Loucy (cell line): ENCODE results near the gene CNDP1.

Experiments used
- H2AFZ ChIP-seq: fragments of 200-600 bp; sonication (generic); 2 replicates; pipeline ENCODE4 v1.6.0; 2016; ENCODE audit warnings: antibody characterized with exemption, mild to moderate bottlenecking, low read length, moderate library complexity
- H3F3A ChIP-seq: fragments of 200-600 bp; 2 replicates; pipeline ENCODE4 v1.6.0; 2016; ENCODE audit warnings: antibody characterized with exemption, low read depth, mild to moderate bottlenecking
- H3K27me3 ChIP-seq: fragments of 200-600 bp; sonication (generic); 2 replicates; pipeline ENCODE4 v1.6.1; 2014; ENCODE audit warnings: low read length, mild to moderate bottlenecking; ENCODE audit not compliant: insufficient read depth, poor library complexity, severe bottlenecking
- H3K36me3 ChIP-seq: fragments of 200-600 bp; sonication (generic); 2 replicates; pipeline ENCODE4 v1.6.1; 2016; ENCODE audit warnings: low read length; ENCODE audit not compliant: insufficient read depth
- H3K4me1 ChIP-seq: fragments of 200-600 bp; sonication (generic); 2 replicates; pipeline ENCODE4 v1.5.1; 2014; ENCODE audit warnings: low read length, mild to moderate bottlenecking; ENCODE audit not compliant: insufficient read depth, poor library complexity, severe bottlenecking
- H3K4me2 ChIP-seq: fragments of 200-600 bp; sonication (generic); 2 replicates; pipeline ENCODE4 v1.6.0; 2014; ENCODE audit warnings: antibody characterized with exemption, low read length, low read depth, mild to moderate bottlenecking; ENCODE audit not compliant: poor library complexity, severe bottlenecking
- H3K4me3 ChIP-seq: fragments of 200-600 bp; sonication (generic); 2 replicates; pipeline ENCODE4 v1.5.1; 2014; ENCODE audit warnings: low read length, mild to moderate bottlenecking, mixed read lengths; ENCODE audit not compliant: poor library complexity, severe bottlenecking
- H3K79me2 ChIP-seq: fragments of 200-600 bp; sonication (generic); 2 replicates; pipeline ENCODE4 v1.6.1; 2014; ENCODE audit warnings: low read length; ENCODE audit not compliant: insufficient read depth
- H3K9ac ChIP-seq: fragments of 200-600 bp; sonication (generic); 2 replicates; pipeline ENCODE4 v1.6.0; 2014; ENCODE audit warnings: mild to moderate bottlenecking, low read depth, low read length, moderate library complexity; ENCODE audit not compliant: poor library complexity, severe bottlenecking
- H3K9me2 ChIP-seq: fragments of 200-600 bp; sonication (generic); replicated peaks from 2 replicates; pipeline ENCODE4 v1.6.1; 2016; ENCODE audit warnings: low read depth, low read length, mixed read lengths
- H3K9me3 ChIP-seq: fragments of 200-600 bp; sonication (generic); 2 replicates; pipeline ENCODE4 v1.6.1; 2014; ENCODE audit warnings: mild to moderate bottlenecking, antibody characterized with exemption, low read length, low read depth; ENCODE audit not compliant: insufficient read depth
- H4K20me1 ChIP-seq: fragments of 200-600 bp; sonication (generic); 2 replicates; pipeline ENCODE4 v1.6.0; 2014; ENCODE audit warnings: antibody characterized with exemption, low read length, mild to moderate bottlenecking; ENCODE audit not compliant: insufficient read depth, poor library complexity, severe bottlenecking
- CTCF ChIP-seq: fragments of 200-600 bp; sonication (generic); conservative IDR thresholded peaks from 2 replicates; pipeline ENCODE4 v1.5.1; 2014; ENCODE audit warnings: mild to moderate bottlenecking, antibody characterized with exemption, low read length
- EZH2phosphoT487 ChIP-seq: fragments of 200-600 bp; IDR thresholded peaks from 2 replicates; pipeline ENCODE4 v1.6.1; 2018; ENCODE audit warnings: antibody characterized with exemption, mild to moderate bottlenecking, moderate library complexity, borderline replicate concordance

Gene CNDP1

GRCh38 chr18:74531043-74531442 lies 3.3 kb upstream of the CNDP1 start:
- Histone ChIP-seq H3K4me2 (no peak overlapping the region), H3F3A (no peaks in the 10 kb centered on the region), H4K20me1 (no peaks in the 10 kb centered on the region), H3K27me3 (no peaks in the 10 kb centered on the region), H3K36me3 (no peaks in the 10 kb centered on the region), H3K4me3 (no peak overlapping the region), H3K9ac (no peak overlapping the region), H3K4me1 (no peaks in the 10 kb centered on the region), H3K9me2 (no peaks in the 10 kb centered on the region), H3K79me2 (no peaks in the 10 kb centered on the region), H2AFZ (no peak overlapping the region), H3K9me3 (no peaks in the 10 kb centered on the region)
- TF ChIP-seq CTCF (no peak), EZH2phosphoT487 (no peak)

GRCh38 chr18:74532511-74533025 lies 1.7 kb upstream of the CNDP1 start:
- no peaks in the 10 kb centered on the region for H3K4me1 ChIP-seq
- H3K9me2 ChIP-seq = no peaks in the 10 kb centered on the region
- H4K20me1 ChIP-seq = no peaks in the 10 kb centered on the region
- no peaks in the 10 kb centered on the region for H3K79me2 ChIP-seq
- TF ChIP-seq EZH2phosphoT487 (no peak), CTCF (no peak)
- H3K9ac ChIP-seq = no peak overlapping the region
- H3K4me2 ChIP-seq = no peak overlapping the region
- no peaks in the 10 kb centered on the region for H3K9me3 ChIP-seq
- no peaks in the 10 kb centered on the region for H3K27me3 ChIP-seq
- H3K4me3 ChIP-seq = no peak overlapping the region
- no peaks in the 10 kb centered on the region for H3F3A ChIP-seq
- H3K36me3 ChIP-seq = no peaks in the 10 kb centered on the region
- H2AFZ ChIP-seq = no peak overlapping the region

- Histone ChIP-seq H3K4me2 (no peak overlapping the region), H3K36me3 (no peaks in the 10 kb centered on the region), H3K9me3 (no peaks in the 10 kb centered on the region), H3K27me3 (no peaks in the 10 kb centered on the region), H3K9ac (no peak overlapping the region), H4K20me1 (no peaks in the 10 kb centered on the region), H3K9me2 (no peaks in the 10 kb centered on the region), H2AFZ (no peak overlapping the region), H3K4me1 (no peaks in the 10 kb centered on the region), H3F3A (no peaks in the 10 kb centered on the region), H3K4me3 (no peak overlapping the region), H3K79me2 (no peaks in the 10 kb centered on the region)
- TF ChIP-seq EZH2phosphoT487 (no peak), CTCF (no peak)
Measured at GRCh38 chr18:74533666-74534065, 634 bp upstream of the CNDP1 start.
